ENCODE results near the gene PRKG1. TPM values are rescaled to one million over a fixed set of nuclear protein-coding genes. Genes with fewer than 3 reads are reported as not detected.

PRKG1 gene
- total and polyA plus RNA-seq, 2 donors (not counting 1 experiment from before 2014, with no cell fraction given): not detected

- Mint-ChIP-seq H3K4me3 (no peak overlapping the region), H3K27me3 (no peaks in the 10 kb centered on the region), H3K27ac (no peak overlapping the region), H3K9me3 (ENCODE audit: insufficient read depth) (no peaks in the 10 kb centered on the region), H3K4me1 (no peaks in the 10 kb centered on the region)
- no peaks in the 10 kb centered on the region for H3K36me3 ChIP-seq (replicated peaks in 1 of 2; ENCODE audit: control extremely low read depth in 1 of 2, control insufficient read depth in 1 of 2, extremely low read depth in 1 of 2, insufficient read depth in 2 of 2, low read length in 1 of 2)
- H4K20me1 ChIP-seq (ENCODE audit: control insufficient read depth, insufficient read depth, low read length, poor library complexity, severe bottlenecking): no peaks in the 10 kb centered on the region
- no peak overlapping the region for H3K4me2 ChIP-seq (replicated peaks; ENCODE audit: low read depth, low read length, poor library complexity, severe bottlenecking)
- peaks cover 0 to 3% (median 0%) of the 10 kb centered on the region in 4 experiments for H3K27me3 ChIP-seq (replicated peaks in 1 of 4; ENCODE audit: control extremely low read depth in 1 of 4, control insufficient read depth in 3 of 4, insufficient read depth in 4 of 4, low read length in 3 of 4)
- H3K9me3 ChIP-seq (ENCODE audit: control extremely low read depth in 1 of 3, control insufficient read depth in 2 of 3, insufficient read depth in 1 of 3, low read length in 2 of 3): no peaks in the 10 kb centered on the region
- H3K27ac ChIP-seq (ENCODE audit: low read length in 2 of 2): no peak overlapping the region
- DNase-seq: no peak
- H3K4me1 ChIP-seq (ENCODE audit: control insufficient read depth in 2 of 2, insufficient read depth in 2 of 2, low read length in 2 of 2): no peaks in the 10 kb centered on the region
- no peak overlapping the region for H2AFZ ChIP-seq (ENCODE audit: insufficient read depth, low read depth, low read length, poor library complexity, severe bottlenecking)
- POLR2A ChIA-PET: no interaction called here
- TF ChIP-seq CTCF (IDR thresholded peaks at IDR 0.05) (no peak), EZH2 (IDR thresholded peaks at IDR 0.05; ENCODE audit: borderline replicate concordance, insufficient read depth, low read depth, low read length, poor library complexity, severe bottlenecking) (no peak)
- no peak overlapping the region for H3K4me3 ChIP-seq (ENCODE audit: control extremely low read depth in 1 of 5, extremely low read depth in 1 of 5, insufficient read depth in 1 of 5, low read depth in 2 of 5, low read length in 4 of 5)
- WGBS (ENCODE audit: insufficient coverage): 71% methylated on average over 1 of the region's 2 CpGs
- no peak for ATAC-seq (ENCODE audit: low read depth)
- intact Hi-C loops (cut with micrococcal nuclease): no loop called here
- no peaks in the 10 kb centered on the region for H3K79me2 ChIP-seq (ENCODE audit: control insufficient read depth, insufficient read depth, low read length)
- CTCF ChIA-PET: no interaction called here
- H3K9ac ChIP-seq (ENCODE audit: low read length): no peak overlapping the region
These were observed 45.1 kb upstream of the PRKG1 start for GRCh38 chr10:51029172-51029641.

- Mint-ChIP-seq H3K27me3 (no peaks in the 10 kb centered on the region), H3K4me3 (no peak overlapping the region), H3K9me3 (ENCODE audit: insufficient read depth) (no peaks in the 10 kb centered on the region), H3K4me1 (no peaks in the 10 kb centered on the region), H3K27ac (no peak overlapping the region)
- Histone ChIP-seq H3K4me3 (ENCODE audit: control extremely low read depth in 1 of 5, extremely low read depth in 1 of 5, insufficient read depth in 1 of 5, low read depth in 2 of 5, low read length in 4 of 5) (no peak overlapping the region), H3K4me1 (ENCODE audit: control insufficient read depth in 2 of 2, insufficient read depth in 2 of 2, low read length in 2 of 2) (no peaks in the 10 kb centered on the region), H3K9me3 (ENCODE audit: control extremely low read depth in 1 of 3, control insufficient read depth in 2 of 3, insufficient read depth in 1 of 3, low read length in 2 of 3) (no peaks in the 10 kb centered on the region), H3K9ac (ENCODE audit: low read length) (no peak overlapping the region), H3K79me2 (ENCODE audit: control insufficient read depth, insufficient read depth, low read length) (no peaks in the 10 kb centered on the region), H3K27me3 (replicated peaks in 1 of 4; ENCODE audit: control extremely low read depth in 1 of 4, control insufficient read depth in 3 of 4, insufficient read depth in 4 of 4, low read length in 3 of 4) (peaks cover 0 to 3% (median 0%) of the 10 kb centered on the region in 4 experiments), H2AFZ (ENCODE audit: insufficient read depth, low read depth, low read length, poor library complexity, severe bottlenecking) (no peak overlapping the region), H3K36me3 (replicated peaks in 1 of 2; ENCODE audit: control extremely low read depth in 1 of 2, control insufficient read depth in 1 of 2, extremely low read depth in 1 of 2, insufficient read depth in 2 of 2, low read length in 1 of 2) (no peaks in the 10 kb centered on the region), H4K20me1 (ENCODE audit: control insufficient read depth, insufficient read depth, low read length, poor library complexity, severe bottlenecking) (no peaks in the 10 kb centered on the region), H3K4me2 (replicated peaks; ENCODE audit: low read depth, low read length, poor library complexity, severe bottlenecking) (no peak overlapping the region), H3K27ac (ENCODE audit: low read length in 2 of 2) (no peak overlapping the region)
- intact Hi-C loops (cut with micrococcal nuclease): no loop called here
- no peak for DNase-seq
- WGBS (ENCODE audit: insufficient coverage): 100% methylated on average over 2 of the region's 2 CpGs
- ChIA-PET CTCF (no interaction called here), POLR2A (no interaction called here)
- no peak for TF ChIP-seq CTCF (IDR thresholded peaks at IDR 0.05)
- TF ChIP-seq EZH2 (IDR thresholded peaks at IDR 0.05; ENCODE audit: borderline replicate concordance, insufficient read depth, low read depth, low read length, poor library complexity, severe bottlenecking): no peak
- no peak for ATAC-seq (ENCODE audit: low read depth)
These were observed 43.8 kb upstream of the PRKG1 start for GRCh38 chr10:51030480-51030879.

Measured in B cell (primary cell).